HUES64 (cell line): Measurements from ENCODE around the gene ARHGEF28.

Experiments
- H3K27ac ChIP-seq: 2 replicates; pipeline ENCODE4 v1.7.0; 2013; ENCODE audit warnings: low read depth, low read length, inconsistent platforms
- H3K27me3 ChIP-seq: 2 replicates; pipeline ENCODE4 v1.6.1; 2013; ENCODE audit warnings: mild to moderate bottlenecking, low read length; ENCODE audit not compliant: insufficient read depth
- H3K36me3 ChIP-seq: 2 replicates; pipeline ENCODE4 v1.6.1; 2013; ENCODE audit warnings: mild to moderate bottlenecking, low read length; ENCODE audit not compliant: insufficient read depth
- H3K4me1 ChIP-seq: 2 replicates; pipeline ENCODE4 v1.6.1; 2013; ENCODE audit warnings: mild to moderate bottlenecking, low read length, moderate library complexity; ENCODE audit not compliant: insufficient read depth
- H3K4me3 ChIP-seq: 2 replicates; pipeline ENCODE4 v1.5.1; 2013; ENCODE audit warnings: mild to moderate bottlenecking, low read length, moderate library complexity
- H3K9ac ChIP-seq: 2 replicates; pipeline ENCODE4 v1.6.1; 2013; ENCODE audit warnings: mild to moderate bottlenecking, low read depth, low read length
- H3K9me3 ChIP-seq: 2 replicates; pipeline ENCODE4 v1.6.1; 2013; ENCODE audit warnings: low read depth, low read length; ENCODE audit not compliant: insufficient read depth
- WGBS: fragments of 150-250, 120-280 bp; methylation state at CpG from one replicate; pipeline ENCODE4 v1.1.7; 2013; ENCODE audit warnings: missing lambda C conversion rate; 5-methylcytosine and 5-hydroxymethylcytosine counted together

ARHGEF28 gene

GRCh38 chr5:73836607-73837006 is 210.6 kb downstream of the ARHGEF28 start:
- Histone ChIP-seq H3K9me3 (no peaks in the 10 kb centered on the region), H3K9ac (no peak overlapping the region), H3K4me1 (no peaks in the 10 kb centered on the region), H3K36me3 (no peaks in the 10 kb centered on the region), H3K27me3 (no peaks in the 10 kb centered on the region), H3K4me3 (no peak overlapping the region), H3K27ac (no peak overlapping the region)

GRCh38 chr5:73838901-73839300 is 212.9 kb downstream of the ARHGEF28 start:
- no peaks in the 10 kb centered on the region for H3K36me3 ChIP-seq
- no peak overlapping the region for H3K9ac ChIP-seq
- no peak overlapping the region for H3K4me3 ChIP-seq
- no peaks in the 10 kb centered on the region for H3K27me3 ChIP-seq
- no peaks in the 10 kb centered on the region for H3K4me1 ChIP-seq
- H3K9me3 ChIP-seq, result no peaks in the 10 kb centered on the region
- WGBS, result 89% methylated on average over 1 of the region's 1 CpG
- H3K27ac ChIP-seq, result no peak overlapping the region

DNA sequence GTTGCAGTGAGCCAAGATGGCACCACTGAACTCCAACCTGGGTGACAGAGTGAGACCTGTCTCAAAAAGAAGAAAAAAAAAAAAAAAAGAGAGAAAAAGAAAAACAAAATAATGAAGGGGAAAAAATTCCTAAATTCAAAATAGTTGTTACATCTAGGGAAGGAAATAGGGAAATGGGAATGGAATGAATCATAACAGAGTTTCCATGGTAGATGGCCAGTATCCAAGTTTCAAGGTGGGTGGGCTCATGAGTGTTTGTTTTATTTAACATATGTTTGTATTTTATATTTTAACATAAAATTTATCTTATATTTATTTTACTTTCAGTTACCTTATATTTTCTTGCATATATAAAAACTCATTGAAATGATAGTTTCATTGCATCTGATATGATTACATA is 215.6 kb downstream of the ARHGEF28 start:
- Histone ChIP-seq H3K27ac (no peak overlapping the region), H3K4me3 (no peak overlapping the region), H3K4me1 (no peaks in the 10 kb centered on the region)

GRCh38 chr5:73844165-73844564 is 218.2 kb downstream of the ARHGEF28 start:
- Histone ChIP-seq H3K36me3 (no peaks in the 10 kb centered on the region), H3K4me1 (no peaks in the 10 kb centered on the region), H3K9ac (no peak overlapping the region), H3K4me3 (no peak overlapping the region), H3K9me3 (no peaks in the 10 kb centered on the region), H3K27me3 (no peaks in the 10 kb centered on the region), H3K27ac (no peak overlapping the region)
- WGBS, result 97% methylated on average over 5 of the region's 5 CpGs

More for the DNA sequence above, 215.6 kb downstream of the ARHGEF28 start:
- H3K36me3 ChIP-seq, result no peaks in the 10 kb centered on the region
- no peak overlapping the region for H3K9ac ChIP-seq
- H3K9me3 ChIP-seq, result no peaks in the 10 kb centered on the region
- no peaks in the 10 kb centered on the region for H3K27me3 ChIP-seq

- 0 out of 2 replicates have a peak overlapping the region, but pooled peaks have one; percentile 13 for H3K27ac ChIP-seq
- H3K4me1 ChIP-seq, result peaks cover 22% of the 10 kb centered on the region
- H3K4me3 ChIP-seq, result no peak overlapping the region
- no peaks in the 10 kb centered on the region for H3K27me3 ChIP-seq
- WGBS, result 53% methylated on average over 2 of the region's 2 CpGs
- no peak overlapping the region for H3K9ac ChIP-seq
- no peaks in the 10 kb centered on the region for H3K9me3 ChIP-seq
- H3K36me3 ChIP-seq, result no peaks in the 10 kb centered on the region
These were observed 225.6 kb downstream of the ARHGEF28 start for GRCh38 chr5:73851471-73852181.

GRCh38 chr5:73853091-73853490 is 227.1 kb downstream of the ARHGEF28 start:
- WGBS, result 95% methylated on average over 4 of the region's 4 CpGs
- no peaks in the 10 kb centered on the region for H3K27me3 ChIP-seq
- H3K4me1 ChIP-seq, result peaks cover 22% of the 10 kb centered on the region
- H3K9me3 ChIP-seq, result no peaks in the 10 kb centered on the region
- H3K9ac ChIP-seq, result no peak overlapping the region
- H3K27ac ChIP-seq, result no peak overlapping the region
- H3K4me3 ChIP-seq, result no peak overlapping the region
- H3K36me3 ChIP-seq, result no peaks in the 10 kb centered on the region

GRCh38 chr5:73856997-73857396 is 231.0 kb downstream of the ARHGEF28 start:
- no peaks in the 10 kb centered on the region for H3K9me3 ChIP-seq
- H3K36me3 ChIP-seq, result no peaks in the 10 kb centered on the region
- no peak overlapping the region for H3K9ac ChIP-seq
- H3K4me1 ChIP-seq, result peaks cover 12% of the 10 kb centered on the region
- 96% methylated on average over 4 of the region's 5 CpGs for whole genome bisulfite sequencing
- H3K4me3 ChIP-seq, result no peak overlapping the region
- no peaks in the 10 kb centered on the region for H3K27me3 ChIP-seq
- no peak overlapping the region for H3K27ac ChIP-seq

- H3K27me3 ChIP-seq, result no peaks in the 10 kb centered on the region
- H3K36me3 ChIP-seq, result no peaks in the 10 kb centered on the region
- WGBS, result 100% methylated on average over 1 of the region's 3 CpGs
- H3K4me1 ChIP-seq, result peaks cover 7% of the 10 kb centered on the region; the same call in 1 of the 2 replicates
- no peak overlapping the region for H3K4me3 ChIP-seq
- H3K9ac ChIP-seq, result no peak overlapping the region
- H3K27ac ChIP-seq, result no peak overlapping the region
- H3K9me3 ChIP-seq, result no peaks in the 10 kb centered on the region
These were observed 231.4 kb downstream of the ARHGEF28 start for GRCh38 chr5:73857446-73857845.

GRCh38 chr5:73858054-73858453 is 232.1 kb downstream of the ARHGEF28 start:
- H3K27ac ChIP-seq, result no peak overlapping the region
- 92% methylated on average over 4 of the region's 4 CpGs for WGBS

GRCh38 chr5:73858776-73859175 is 232.8 kb downstream of the ARHGEF28 start:
- Histone ChIP-seq H3K4me1 (no peaks in the 10 kb centered on the region), H3K27me3 (no peaks in the 10 kb centered on the region), H3K9ac (no peak overlapping the region), H3K27ac (no peak overlapping the region), H3K36me3 (no peaks in the 10 kb centered on the region), H3K9me3 (no peaks in the 10 kb centered on the region), H3K4me3 (no peak overlapping the region)
- WGBS, result 89% methylated on average over 3 of the region's 3 CpGs

More at GRCh38 chr5:73858054-73858453, 232.1 kb downstream of the ARHGEF28 start:
- H3K9me3 ChIP-seq, result no peaks in the 10 kb centered on the region
- no peaks in the 10 kb centered on the region for H3K27me3 ChIP-seq
- no peak overlapping the region for H3K9ac ChIP-seq
- H3K36me3 ChIP-seq, result no peaks in the 10 kb centered on the region
- no peak overlapping the region for H3K4me3 ChIP-seq
- peaks cover 1% of the 10 kb centered on the region; the same call in 1 of the 2 replicates for H3K4me1 ChIP-seq

- Histone ChIP-seq H3K9me3 (no peaks in the 10 kb centered on the region), H3K27me3 (no peaks in the 10 kb centered on the region), H3K9ac (no peak overlapping the region), H3K4me3 (no peak overlapping the region), H3K4me1 (no peaks in the 10 kb centered on the region), H3K36me3 (no peaks in the 10 kb centered on the region), H3K27ac (no peak overlapping the region)
- 91% methylated on average over 5 of the region's 5 CpGs for WGBS
These were observed 233.7 kb downstream of the ARHGEF28 start for GRCh38 chr5:73859696-73860095.
